Measurements from ENCODE around the gene BIN1. TPM values are rescaled to one million over a fixed set of nuclear protein-coding genes. Genes with fewer than 3 reads are reported as not detected.

The BIN1 gene
- total and polyA plus RNA-seq, 2 of the 4 experiments (the other 2 are of a cell fraction): 18.1 to 25.7 TPM

DNA sequence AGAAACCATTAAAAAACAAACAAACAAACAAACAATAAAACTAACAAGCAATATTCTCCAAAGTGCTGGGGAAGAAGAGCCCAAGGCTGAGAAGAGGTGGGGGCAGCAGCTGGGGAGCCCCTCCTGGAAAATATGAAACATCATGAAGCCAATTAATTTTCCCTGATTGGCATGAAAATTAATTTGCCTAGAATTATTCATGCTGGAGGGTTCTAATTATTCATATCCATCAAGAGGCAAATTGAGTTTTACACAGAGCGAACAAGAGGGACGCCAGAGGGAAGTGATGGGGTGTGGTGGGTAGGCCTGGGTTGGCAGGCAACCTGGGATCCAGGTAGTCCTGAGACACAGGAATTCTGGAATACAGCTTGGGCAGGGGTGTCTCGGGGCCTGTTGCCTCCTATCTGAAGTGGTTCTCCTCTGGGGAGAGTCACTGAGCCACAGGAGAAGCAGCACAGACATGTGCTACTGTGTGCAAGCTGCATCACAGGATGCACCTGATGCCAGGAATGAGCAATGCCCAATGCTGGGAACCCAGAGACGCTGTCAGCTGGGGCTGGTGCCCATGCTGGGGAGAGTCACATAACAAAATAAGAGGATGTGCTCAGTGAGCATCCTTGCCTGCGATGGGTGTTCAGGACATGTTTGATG lies 107.7 kb downstream of the BIN1 start:
- TF ChIP-seq NFE2L2 (IDR thresholded peaks at IDR 0.05; ENCODE audit: low read depth, low read length) (no peak), BHLHE40 (IDR thresholded peaks at IDR 0.05; ENCODE audit: low read depth, low read length) (no peak), MAZ (IDR thresholded peaks at IDR 0.05; ENCODE audit: borderline replicate concordance, low read depth, low read length) (no peak), SMC3 (IDR thresholded peaks at IDR 0.05; ENCODE audit: low read depth, low read length) (no peak), MAFK (IDR thresholded peaks at IDR 0.05; ENCODE audit: low read depth, low read length) (no peak), CEBPB (IDR thresholded peaks at IDR 0.05; ENCODE audit: low read depth, low read length) (no peak), RCOR1 (IDR thresholded peaks at IDR 0.05; ENCODE audit: insufficient replicate concordance, low read length) (no peak), CHD1 (IDR thresholded peaks at IDR 0.05; ENCODE audit: low read depth, low read length) (no peak), POLR2A (IDR thresholded peaks at IDR 0.05; ENCODE audit: low read depth, low read length) (no peak), MXI1 (IDR thresholded peaks at IDR 0.05; ENCODE audit: borderline replicate concordance, low read depth, low read length) (no peak), FOS (IDR thresholded peaks at IDR 0.05; ENCODE audit: low read depth, low read length) (no peak), RFX5 (IDR thresholded peaks at IDR 0.05; ENCODE audit: low read depth, low read length) (no peak), RAD21 (IDR thresholded peaks at IDR 0.05; ENCODE audit: low read length) (no peak)
- TF ChIP-seq, protein P1, sequence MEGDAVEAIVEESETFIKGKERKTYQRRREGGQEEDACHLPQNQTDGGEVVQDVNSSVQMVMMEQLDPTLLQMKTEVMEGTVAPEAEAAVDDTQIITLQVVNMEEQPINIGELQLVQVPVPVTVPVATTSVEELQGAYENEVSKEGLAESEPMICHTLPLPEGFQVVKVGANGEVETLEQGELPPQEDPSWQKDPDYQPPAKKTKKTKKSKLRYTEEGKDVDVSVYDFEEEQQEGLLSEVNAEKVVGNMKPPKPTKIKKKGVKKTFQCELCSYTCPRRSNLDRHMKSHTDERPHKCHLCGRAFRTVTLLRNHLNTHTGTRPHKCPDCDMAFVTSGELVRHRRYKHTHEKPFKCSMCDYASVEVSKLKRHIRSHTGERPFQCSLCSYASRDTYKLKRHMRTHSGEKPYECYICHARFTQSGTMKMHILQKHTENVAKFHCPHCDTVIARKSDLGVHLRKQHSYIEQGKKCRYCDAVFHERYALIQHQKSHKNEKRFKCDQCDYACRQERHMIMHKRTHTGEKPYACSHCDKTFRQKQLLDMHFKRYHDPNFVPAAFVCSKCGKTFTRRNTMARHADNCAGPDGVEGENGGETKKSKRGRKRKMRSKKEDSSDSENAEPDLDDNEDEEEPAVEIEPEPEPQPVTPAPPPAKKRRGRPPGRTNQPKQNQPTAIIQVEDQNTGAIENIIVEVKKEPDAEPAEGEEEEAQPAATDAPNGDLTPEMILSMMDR (conservative IDR thresholded peaks at IDR 0.05; ENCODE audit: low read depth, low read length): no peak
- TF ChIP-seq, protein P2, sequence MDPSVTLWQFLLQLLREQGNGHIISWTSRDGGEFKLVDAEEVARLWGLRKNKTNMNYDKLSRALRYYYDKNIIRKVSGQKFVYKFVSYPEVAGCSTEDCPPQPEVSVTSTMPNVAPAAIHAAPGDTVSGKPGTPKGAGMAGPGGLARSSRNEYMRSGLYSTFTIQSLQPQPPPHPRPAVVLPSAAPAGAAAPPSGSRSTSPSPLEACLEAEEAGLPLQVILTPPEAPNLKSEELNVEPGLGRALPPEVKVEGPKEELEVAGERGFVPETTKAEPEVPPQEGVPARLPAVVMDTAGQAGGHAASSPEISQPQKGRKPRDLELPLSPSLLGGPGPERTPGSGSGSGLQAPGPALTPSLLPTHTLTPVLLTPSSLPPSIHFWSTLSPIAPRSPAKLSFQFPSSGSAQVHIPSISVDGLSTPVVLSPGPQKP (IDR thresholded peaks at IDR 0.05; ENCODE audit: borderline replicate concordance, low read depth, low read length): no peak
- TF ChIP-seq, protein P3, sequence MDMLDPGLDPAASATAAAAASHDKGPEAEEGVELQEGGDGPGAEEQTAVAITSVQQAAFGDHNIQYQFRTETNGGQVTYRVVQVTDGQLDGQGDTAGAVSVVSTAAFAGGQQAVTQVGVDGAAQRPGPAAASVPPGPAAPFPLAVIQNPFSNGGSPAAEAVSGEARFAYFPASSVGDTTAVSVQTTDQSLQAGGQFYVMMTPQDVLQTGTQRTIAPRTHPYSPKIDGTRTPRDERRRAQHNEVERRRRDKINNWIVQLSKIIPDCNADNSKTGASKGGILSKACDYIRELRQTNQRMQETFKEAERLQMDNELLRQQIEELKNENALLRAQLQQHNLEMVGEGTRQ (IDR thresholded peaks at IDR 0.05; ENCODE audit: low read depth, low read length): no peak
- H3K56ac ChIP-seq (ENCODE audit: extremely low read depth, insufficient read depth, low read length): no peak overlapping the region
- H4K91ac ChIP-seq (ENCODE audit: insufficient read depth, low read depth, low read length): no peak overlapping the region
- H4K8ac ChIP-seq (ENCODE audit: low read depth in 2 of 2, low read length in 2 of 2): no peak overlapping the region
- DNase-seq (no peak), ATAC-seq (ENCODE audit: low read depth) (no peak)
- no peak overlapping the region for H3K4me2 ChIP-seq (ENCODE audit: low read depth, low read length)
- ChIA-PET POLR2A (ENCODE audit: unreplicated experiment) (no interaction called here), CTCF (interaction anchor here (0.6 kb wide), 1 partner anchor 21 kb away, joined by 3 read pairs; no protein-coding TSS in a partner anchor)
- no peak overlapping the region for H2AFZ ChIP-seq (replicated peaks; ENCODE audit: low read length, poor library complexity)
- no peak overlapping the region for H3K14ac ChIP-seq (replicated peaks; ENCODE audit: low read depth, low read length)
- H3K9me1 ChIP-seq (ENCODE audit: insufficient read depth, low read length): no peaks in the 10 kb centered on the region
- H2BK120ac ChIP-seq (ENCODE audit: low read depth, low read length): no peak overlapping the region
- 53% methylated on average over 3 of the region's 5 CpGs; no CpG with 5 or more reads in 1 of the 2 experiments for WGBS, 2 experiments (ENCODE audit: extremely low coverage in 2 of 2, insufficient read length in 1 of 2)
- intact Hi-C loops (cut with micrococcal nuclease): no loop called here
- no peaks in the 10 kb centered on the region for H3K4me1 ChIP-seq (ENCODE audit: control insufficient read depth, insufficient read depth, low read length)
- no peak overlapping the region for H3K23ac ChIP-seq (ENCODE audit: low read depth, low read length)
- H2BK15ac ChIP-seq (ENCODE audit: low read depth, low read length): no peak overlapping the region
- H3K79me1 ChIP-seq (ENCODE audit: low read depth in 1 of 2, low read length in 2 of 2): no peaks in the 10 kb centered on the region
- H3K9ac ChIP-seq (ENCODE audit: low read depth, low read length): no peak overlapping the region
- BruUV-seq (replicated peaks): no TSS peak
- in situ Hi-C loops (cut with MboI; ENCODE audit: low sequenced_read_pairs): no loop called here
- H4K5ac ChIP-seq (ENCODE audit: low read depth, low read length): no peak overlapping the region
- H3K4me3 ChIP-seq (ENCODE audit: insufficient read depth, low read depth, low read length): no peak overlapping the region
- H2AK9ac ChIP-seq (replicated peaks; ENCODE audit: low read depth, low read length, poor library complexity): no peak overlapping the region
- H2AK5ac ChIP-seq (ENCODE audit: low read depth, low read length): no peak overlapping the region
- no peak overlapping the region for H2BK20ac ChIP-seq (ENCODE audit: low read depth, low read length)
- H4K20me1 ChIP-seq (ENCODE audit: insufficient read depth, low read length): no peaks in the 10 kb centered on the region
- no peak overlapping the region for H3K4ac ChIP-seq (ENCODE audit: low read depth, low read length)
- peaks cover 12% of the 10 kb centered on the region for H3K27me3 ChIP-seq (ENCODE audit: control insufficient read depth, insufficient read depth, low read length)
- H2BK5ac ChIP-seq (ENCODE audit: low read depth, low read length, poor library complexity, severe bottlenecking): no peak overlapping the region
- H3K27ac ChIP-seq (ENCODE audit: insufficient read depth, low read length): no peak overlapping the region
- H3K36me3 ChIP-seq (ENCODE audit: control insufficient read depth, insufficient read depth, low read length): no peaks in the 10 kb centered on the region
- dilution Hi-C loops (cut with HindIII; ENCODE audit: low sequenced_read_pairs, unreplicated experiment): no loop called here
- H3K18ac ChIP-seq (ENCODE audit: low read depth, low read length): no peak overlapping the region
- no peaks in the 10 kb centered on the region for H3K9me3 ChIP-seq (ENCODE audit: control insufficient read depth, insufficient read depth, low read length)

All from IMR-90 (cell line).